C4-2B (cell line): ENCODE data around the gene SYVN1.

Experiments used
- CTCF ChIP-seq: fragments of 450-650 bp; conservative IDR thresholded peaks from 2 replicates; pipeline ENCODE4 v1.5.1; 2017; ENCODE audit warnings: mild to moderate bottlenecking
- ZFX ChIP-seq: fragments of 450-650 bp; IDR thresholded peaks from 2 replicates; pipeline ENCODE4 v1.6.1; 2017

DNA sequence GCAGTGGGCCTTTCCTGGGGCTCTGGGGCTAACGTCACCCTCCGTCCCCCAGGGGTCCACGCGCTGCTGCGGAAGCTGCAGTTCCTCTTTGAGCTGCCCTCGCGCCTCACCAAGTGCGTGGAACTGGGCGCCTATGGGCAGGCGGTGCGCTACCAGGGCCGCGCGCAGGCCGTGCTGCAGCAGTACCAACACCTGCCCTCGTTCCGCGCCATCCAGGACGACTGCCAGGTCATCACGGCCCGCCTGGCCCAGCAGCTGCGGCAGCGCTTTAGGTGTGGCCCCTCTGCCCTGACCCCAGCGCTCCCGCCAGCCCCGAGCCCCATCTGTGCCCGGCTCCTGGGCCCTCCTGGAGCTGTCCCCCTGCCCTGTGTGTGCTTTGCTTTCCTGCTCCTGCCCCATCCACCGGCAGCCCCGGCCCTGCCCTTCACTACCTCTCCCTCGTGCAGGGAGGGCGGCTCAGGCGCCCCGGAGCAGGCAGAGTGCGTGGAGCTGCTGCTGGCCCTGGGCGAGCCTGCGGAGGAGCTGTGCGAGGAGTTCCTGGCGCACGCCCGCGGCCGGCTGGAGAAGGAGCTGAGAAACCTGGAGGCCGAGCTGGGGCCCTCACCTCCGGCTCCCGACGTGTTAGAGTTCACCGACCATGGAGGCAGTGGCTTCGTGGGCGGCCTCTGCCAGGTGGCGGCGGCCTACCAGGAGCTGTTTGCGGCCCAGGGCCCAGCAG, 26.4 kb downstream of the SYVN1 start:
- TF ChIP-seq CTCF = no peak
- TF ChIP-seq ZFX = no peak
